C4-2B (cell line): ENCODE data around the gene EPHA1.
A peak's percentile ranks its signal among the peaks of the same experiment; 100 is the strongest.

ENCODE experiments used
- H3K27ac ChIP-seq: fragments of 450-650 bp; 2 replicates; pipeline ENCODE4 v1.5.1; 2017
- CTCF ChIP-seq: fragments of 450-650 bp; conservative IDR thresholded peaks from 2 replicates; pipeline ENCODE4 v1.5.1; 2017; ENCODE audit warnings: mild to moderate bottlenecking
- ZFX ChIP-seq: fragments of 450-650 bp; IDR thresholded peaks from 2 replicates; pipeline ENCODE4 v1.6.1; 2017

EPHA1 gene

DNA sequence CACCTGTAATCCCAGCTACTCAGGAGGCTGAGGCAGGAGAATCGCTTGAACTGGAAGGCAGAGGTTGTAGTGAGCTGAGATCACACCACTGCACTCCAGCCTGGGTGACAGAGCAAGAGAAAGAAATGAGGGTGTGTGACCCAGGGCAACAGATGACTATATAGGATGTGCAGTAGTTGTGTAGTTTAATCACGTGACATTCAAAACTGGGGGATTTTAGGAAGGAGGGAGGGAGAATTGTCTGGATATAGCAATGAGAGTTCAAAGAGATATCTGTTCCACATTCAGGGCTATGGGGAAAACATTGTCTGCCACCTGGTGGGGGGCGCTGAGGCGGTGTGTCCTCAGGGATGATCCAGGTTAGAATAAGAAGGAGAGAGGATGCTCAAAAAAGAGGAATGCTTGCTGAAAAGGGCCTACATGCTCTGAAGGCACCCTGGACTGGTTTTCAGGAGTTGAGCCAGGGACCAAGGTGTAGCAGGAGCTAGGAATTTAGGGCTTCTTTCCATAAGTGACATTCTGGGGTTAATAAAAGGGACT lies 35.3 kb downstream of the EPHA1 start:
- TF ChIP-seq CTCF: no peak
- no peak for TF ChIP-seq ZFX
- no peak overlapping the region for H3K27ac ChIP-seq

DNA sequence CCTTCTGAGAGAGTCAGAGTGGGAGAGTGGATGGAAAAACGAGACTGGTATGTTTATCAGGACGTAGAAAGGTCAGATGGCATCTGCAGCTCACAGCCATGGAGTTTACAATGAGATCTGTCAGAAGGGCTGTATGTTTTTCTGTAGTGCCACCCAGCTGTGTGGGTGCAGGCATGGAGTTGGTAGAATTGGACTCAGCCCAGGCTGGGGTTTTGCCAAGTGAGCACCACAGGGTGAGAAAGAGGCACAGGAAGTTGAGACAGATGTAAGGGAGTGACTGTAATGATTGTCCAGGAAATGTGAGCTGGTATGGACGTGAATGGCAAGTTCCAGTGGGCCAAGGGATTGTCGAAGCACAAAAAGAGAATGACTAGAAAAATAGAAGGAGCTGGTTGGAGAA lies 36.6 kb downstream of the EPHA1 start:
- TF ChIP-seq ZFX: no peak
- no peak for TF ChIP-seq CTCF
- no peak overlapping the region for H3K27ac ChIP-seq

DNA sequence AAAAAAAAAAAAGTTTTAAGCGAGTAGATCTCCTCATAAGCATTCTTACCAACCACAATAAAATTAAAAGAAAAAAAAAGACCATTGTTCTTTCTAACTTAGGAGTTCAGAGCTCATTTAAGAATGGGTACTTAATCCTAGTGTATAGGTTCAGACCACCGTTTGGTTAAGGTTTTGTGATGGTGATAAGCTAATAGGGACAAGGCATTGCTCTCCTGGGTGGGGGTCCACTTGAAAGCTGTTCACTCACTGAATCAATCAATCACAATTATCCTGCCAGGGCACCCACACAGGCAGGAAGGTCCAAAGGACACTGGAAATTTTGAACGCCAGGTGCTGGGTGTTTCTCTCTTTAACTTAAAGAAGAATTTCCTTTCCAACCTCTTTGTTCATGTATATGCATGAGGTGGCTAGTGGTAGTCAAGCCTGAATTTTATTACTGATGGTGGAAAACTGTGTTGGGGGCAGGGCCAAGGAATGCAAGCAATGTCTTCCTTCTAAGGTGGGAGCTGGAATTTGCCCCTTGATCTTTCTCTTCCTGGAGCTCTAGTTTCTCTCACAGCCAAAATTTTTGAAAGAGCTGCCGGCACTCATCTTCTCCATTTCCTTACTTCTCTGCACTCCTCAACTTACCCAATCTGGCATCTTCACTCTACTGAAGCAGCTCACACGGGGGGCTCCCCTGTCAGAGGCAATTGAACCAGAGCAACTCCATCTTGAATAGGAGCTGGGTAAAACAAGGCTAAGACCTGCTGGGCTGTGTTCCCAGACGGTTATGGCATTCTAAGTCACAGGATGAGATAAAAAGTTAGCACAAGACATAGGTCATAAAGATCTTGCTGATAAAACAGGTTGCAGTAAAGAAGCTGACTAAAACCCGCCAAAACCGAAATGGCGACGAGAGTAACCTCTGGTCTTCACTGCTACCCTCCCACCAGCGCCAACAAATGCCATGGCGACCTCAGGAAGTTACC lies 38.7 kb downstream of the EPHA1 start:
- TF ChIP-seq CTCF (no peak), ZFX (no peak)
- peak overlapping the region; percentile 21; the same call in 1 of the 2 replicates for H3K27ac ChIP-seq

DNA sequence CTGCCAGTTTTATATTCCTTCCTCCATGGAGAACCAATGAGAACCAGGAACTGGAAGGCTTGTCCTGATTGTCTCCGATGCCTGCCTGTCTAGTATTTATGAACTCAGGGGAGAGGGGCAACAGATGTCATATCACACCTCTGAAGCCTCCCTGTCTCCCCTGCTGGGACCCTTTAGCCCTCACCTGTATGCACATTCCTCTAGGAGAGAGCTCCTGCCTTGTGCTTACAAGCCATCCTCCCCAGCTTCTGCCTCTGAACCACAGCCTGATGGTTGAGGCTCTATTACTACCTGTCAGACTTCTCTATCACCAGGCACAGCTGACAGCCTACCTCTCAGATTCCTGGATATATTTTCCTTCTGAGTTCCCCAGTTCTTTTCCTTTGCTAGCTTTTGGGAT lies 40.3 kb downstream of the EPHA1 start:
- TF ChIP-seq ZFX: no peak
- TF ChIP-seq CTCF: no peak
- H3K27ac ChIP-seq: peak overlapping the region; percentile 67

DNA sequence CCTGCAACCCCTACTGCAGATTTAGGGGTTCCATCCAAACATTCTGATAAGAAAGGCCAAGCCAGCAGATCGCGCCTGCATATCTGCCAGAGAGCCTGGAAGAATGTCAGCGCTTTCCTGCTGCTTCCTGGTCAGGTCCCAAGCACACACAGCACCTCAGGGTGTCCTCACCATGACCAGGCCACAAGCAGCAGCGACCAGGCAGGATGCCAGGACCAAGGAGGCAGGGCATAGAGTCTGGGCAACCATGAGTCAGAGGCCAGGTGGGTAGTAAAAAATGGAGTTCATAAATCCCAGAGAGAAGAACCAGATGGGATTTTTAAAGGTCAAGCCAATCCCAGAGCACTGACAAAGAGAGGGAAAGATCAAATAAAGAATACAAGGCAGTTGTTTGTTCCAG lies 40.7 kb downstream of the EPHA1 start:
- peak overlapping the region; percentile 67 for H3K27ac ChIP-seq
- TF ChIP-seq ZFX: no peak
- no peak for TF ChIP-seq CTCF

GRCh38 chr7:143363016-143363937 lies 45.4 kb downstream of the EPHA1 start:
- H3K27ac ChIP-seq: no peak overlapping the region
- TF ChIP-seq ZFX (no peak), CTCF (no peak)
